ENCODE measurements around the gene TRIM63.

- no peak for TF ChIP-seq TEAD4 (IDR thresholded peaks at IDR 0.05; ENCODE audit: borderline replicate concordance, insufficient read depth)
- TF ChIP-seq GATA2 (CRISPR knock-in tag; IDR thresholded peaks at IDR 0.05), result no peak
- TF ChIP-seq PBX3 (IDR thresholded peaks at IDR 0.05), result no peak
- TF ChIP-seq GABPA (IDR thresholded peaks at IDR 0.05; ENCODE audit: low read depth), result no peak
These were observed 3.0 kb upstream of the TRIM63 start for GRCh38 chr1:26070296-26070962.

Measured in SK-N-SH (cell line).